ENCODE results near the gene SMYD3.

GRCh38 chr1:246152986-246153431 lies 354.1 kb downstream of the SMYD3 start:
- TF ChIP-seq CTCF (conservative IDR thresholded peaks at IDR 0.05) (no peak), ZFX (IDR thresholded peaks at IDR 0.05) (no peak)

Measured in C4-2B (cell line).